Liver (tissue), 9 donors: Measurements from ENCODE around the gene TMEM183A. TPM values are rescaled to one million over a fixed set of nuclear protein-coding genes. Genes with fewer than 3 reads are reported as not detected.

ENCODE experiments used
- DNase-seq: peaks from one replicate; pipeline ENCODE4 v3.0.0-alpha.2; 2017; ENCODE audit warnings: low spot score
- H3K27ac ChIP-seq, 2 donors: one replicate each; pipeline ENCODE4 v1.7.0; 2013; ENCODE audit warnings: inconsistent platforms in 2 of 2, low read length in 2 of 2, control low read depth in 1 of 2, low read depth in 1 of 2, mild to moderate bottlenecking in 1 of 2
- H3K27me3 ChIP-seq, 4 donors: one replicate each; pipeline versions ENCODE4 v1.6.1 to v1.7.0; 2013; ENCODE audit warnings: low read length in 3 of 4, inconsistent platforms in 1 of 4, mild to moderate bottlenecking in 1 of 4, moderate library complexity in 1 of 4; ENCODE audit not compliant: control insufficient read depth in 4 of 4, insufficient read depth in 4 of 4
- H3K36me3 ChIP-seq, 4 donors: one replicate each; pipeline versions ENCODE4 v1.6.1 to v1.7.0; 2013; ENCODE audit warnings: low read length in 3 of 4, mild to moderate bottlenecking in 3 of 4, low read depth in 1 of 4, moderate library complexity in 1 of 4; ENCODE audit not compliant: control insufficient read depth in 4 of 4, insufficient read depth in 3 of 4
- H3K4me1 ChIP-seq, 4 donors: one replicate each; pipeline versions ENCODE4 v1.6.1 to v1.7.0; 2013; ENCODE audit warnings: low read length in 3 of 4, mild to moderate bottlenecking in 3 of 4, moderate library complexity in 1 of 4; ENCODE audit not compliant: control insufficient read depth in 4 of 4, insufficient read depth in 4 of 4
- H3K4me3 ChIP-seq, 3 donors: one replicate each; pipeline versions ENCODE4 v1.6.1 to v1.7.0; 2013; ENCODE audit warnings: low read length in 3 of 3, control low read depth in 1 of 3, low read depth in 1 of 3, mild to moderate bottlenecking in 1 of 3
- H3K9ac ChIP-seq, 2 donors: one replicate each; pipeline ENCODE4 v1.7.0; 2013; ENCODE audit warnings: low read length in 2 of 2, mild to moderate bottlenecking in 2 of 2, moderate library complexity in 2 of 2, control low read depth in 1 of 2, low read depth in 1 of 2
- H3K9me3 ChIP-seq, 4 donors: one replicate each; pipeline versions ENCODE4 v1.6.1 to v1.7.0; 2013; ENCODE audit warnings: low read length in 3 of 4; ENCODE audit not compliant: control insufficient read depth in 4 of 4
- ATF3 ChIP-seq: IDR thresholded peaks from 2 replicates; pipeline ENCODE4 v1.6.1; 2016; ENCODE audit warnings: antibody characterized with exemption
- EGR1 ChIP-seq, 2 donors: IDR thresholded peaks; 2 replicates each; pipeline ENCODE4 v1.6.1; 2016 to 2018; ENCODE audit warnings: antibody characterized with exemption in 2 of 2, low read depth in 2 of 2
- FOXA1 ChIP-seq: IDR thresholded peaks from 2 replicates; pipeline ENCODE4 v1.6.1; 2016; ENCODE audit warnings: antibody characterized with exemption
- HNF4A ChIP-seq, 2 donors: conservative IDR thresholded peaks; 2 replicates each; pipeline ENCODE4 v1.6.1; 2016; ENCODE audit warnings: antibody characterized with exemption in 2 of 2, mild to moderate bottlenecking in 2 of 2
- HNF4G ChIP-seq: IDR thresholded peaks from 2 replicates; pipeline ENCODE4 v1.6.1; 2016; ENCODE audit warnings: antibody characterized with exemption
- NR2F2 ChIP-seq: IDR thresholded peaks from 2 replicates; pipeline ENCODE4 v1.6.1; 2016; ENCODE audit warnings: antibody characterized with exemption
- YY1 ChIP-seq: IDR thresholded peaks from 2 replicates; pipeline ENCODE4 v1.6.1; 2016; ENCODE audit warnings: antibody characterized with exemption, mild to moderate bottlenecking
- WGBS: extraction: QIAGEN DNeasy Blood & Tissue Kit; methylation state at CpG from one replicate; pipeline ENCODE4 v1.1.7; 2013; 5-methylcytosine and 5-hydroxymethylcytosine counted together
- polyA plus RNA-seq, 2 donors: library from polyadenylated mRNA; stranded (reverse) in 1 of 2; unstranded in 1 of 2; fragments of 200-250 nt in 1 of 2; fragments of >200 nt in 1 of 2; fragmentation: Nextera tagmentation in 1 of 2; extraction: Ambion mirVana in 1 of 2; gene quantifications; one replicate each; pipeline versions ENCODE4 v1.2.1 to v1.2.3, GENCODE V29; 2013 to 2015
- total RNA-seq, 2 donors: library from RNA; depleted of rRNA; stranded (reverse); fragments of >200 nt; gene quantifications; one replicate each; pipeline ENCODE4 v1.2.3, GENCODE V29; 2014
- TF ChIP-seq, protein P1 (sequence below): IDR thresholded peaks from 2 replicates; pipeline ENCODE4 v1.6.1; 2016; ENCODE audit warnings: antibody characterized with exemption, mild to moderate bottlenecking
- donor health status: healthy.
- donor health status: healthy.
- donor health status: healthy.
- donor health status: healthy.
- donor health status: healthy.

TMEM183A gene
- total and polyA plus RNA-seq, 4 donors, result 21.0 to 48.9 (median 35.5) TPM

DNA sequence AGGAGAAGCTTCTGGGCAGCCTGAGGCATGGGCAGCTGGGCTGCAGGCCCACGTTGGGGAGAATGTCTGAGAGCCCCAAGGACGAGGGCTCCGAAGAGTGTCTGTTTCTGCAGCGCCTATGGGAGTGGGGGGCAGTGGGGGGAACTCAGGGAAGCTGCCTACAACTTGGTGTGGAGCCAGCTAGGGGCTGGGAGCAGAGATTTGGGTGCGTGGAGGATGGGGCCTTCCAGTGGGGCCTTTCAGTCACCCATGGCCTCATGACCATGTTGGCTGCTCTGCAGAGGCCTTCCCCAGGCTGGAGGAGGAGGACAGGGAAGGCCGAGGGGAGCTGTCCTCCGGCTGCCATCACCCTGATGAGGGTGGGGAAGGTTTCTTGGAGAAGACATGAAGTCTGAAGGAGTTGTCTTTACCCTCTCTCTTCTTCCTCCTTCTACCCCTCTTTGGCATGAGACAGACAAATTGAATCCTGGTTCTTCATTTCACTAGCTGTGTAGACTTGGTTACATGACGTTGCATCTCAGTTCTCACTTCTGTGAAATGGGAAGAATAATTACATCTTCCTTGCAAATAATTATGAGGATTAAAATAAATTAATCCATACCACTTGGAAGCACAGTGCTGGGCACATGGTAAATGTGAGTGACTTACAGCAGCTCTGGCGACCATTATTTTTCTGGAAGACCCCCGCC, 27.4 kb downstream of the TMEM183A start:
- WGBS, result 86% methylated on average over 10 of the region's 10 CpGs
- H3K9me3 ChIP-seq, result no peaks in the 10 kb centered on the region

DNA sequence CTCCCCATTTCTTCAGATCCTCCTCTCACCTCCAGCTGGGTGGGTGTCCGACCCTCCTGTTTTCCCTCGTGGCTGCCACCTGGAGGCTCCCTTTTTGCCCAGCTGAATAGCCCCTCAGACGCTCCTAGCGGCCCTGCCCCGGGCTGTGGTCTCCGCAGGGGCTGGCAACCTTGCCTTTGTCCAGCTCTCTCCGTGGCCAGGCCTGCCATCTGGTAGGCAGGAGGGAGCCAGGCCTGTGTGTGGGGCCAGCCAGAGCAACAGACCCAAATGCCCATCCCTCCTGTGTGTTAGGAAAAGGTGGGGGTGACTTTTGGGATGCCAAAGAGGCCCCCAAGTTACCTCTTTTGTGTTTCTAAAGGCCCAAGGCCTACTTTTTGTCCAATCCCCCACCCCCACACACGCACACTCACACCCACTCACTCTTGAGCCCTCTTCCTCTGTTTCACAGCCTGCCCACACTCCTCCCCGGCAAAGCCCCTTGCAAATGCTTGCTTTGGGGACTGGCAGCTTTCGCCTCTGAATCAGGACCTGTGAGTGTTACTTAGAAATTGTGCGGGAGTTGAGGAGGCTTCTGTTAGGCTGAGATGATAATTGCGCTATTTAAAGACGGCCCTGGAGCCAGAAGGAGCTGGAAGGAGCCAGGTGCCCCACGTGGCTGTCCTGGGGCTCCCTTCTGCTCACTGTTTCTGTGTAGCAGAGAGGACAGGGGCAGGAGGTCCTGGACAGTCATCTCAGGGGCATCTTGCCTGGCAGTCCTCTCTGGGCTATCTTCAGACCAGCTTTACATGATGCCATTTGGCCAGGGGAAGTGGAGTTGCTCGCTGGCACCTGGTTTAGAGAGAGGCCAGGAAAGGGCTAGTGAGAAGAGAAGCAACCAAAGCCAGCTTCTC, 28.2 kb downstream of the TMEM183A start:
- DNase-seq, result no peak
- 85% methylated on average over 15 of the region's 15 CpGs for WGBS
- no peaks in the 10 kb centered on the region for H3K9me3 ChIP-seq
- H3K27me3 ChIP-seq, result no peaks in the 10 kb centered on the region
- no peak overlapping the region for H3K9ac ChIP-seq
- H3K36me3 ChIP-seq, result no peaks in the 10 kb centered on the region
- H3K4me3 ChIP-seq, result no peak overlapping the region
- TF ChIP-seq, protein P1, sequence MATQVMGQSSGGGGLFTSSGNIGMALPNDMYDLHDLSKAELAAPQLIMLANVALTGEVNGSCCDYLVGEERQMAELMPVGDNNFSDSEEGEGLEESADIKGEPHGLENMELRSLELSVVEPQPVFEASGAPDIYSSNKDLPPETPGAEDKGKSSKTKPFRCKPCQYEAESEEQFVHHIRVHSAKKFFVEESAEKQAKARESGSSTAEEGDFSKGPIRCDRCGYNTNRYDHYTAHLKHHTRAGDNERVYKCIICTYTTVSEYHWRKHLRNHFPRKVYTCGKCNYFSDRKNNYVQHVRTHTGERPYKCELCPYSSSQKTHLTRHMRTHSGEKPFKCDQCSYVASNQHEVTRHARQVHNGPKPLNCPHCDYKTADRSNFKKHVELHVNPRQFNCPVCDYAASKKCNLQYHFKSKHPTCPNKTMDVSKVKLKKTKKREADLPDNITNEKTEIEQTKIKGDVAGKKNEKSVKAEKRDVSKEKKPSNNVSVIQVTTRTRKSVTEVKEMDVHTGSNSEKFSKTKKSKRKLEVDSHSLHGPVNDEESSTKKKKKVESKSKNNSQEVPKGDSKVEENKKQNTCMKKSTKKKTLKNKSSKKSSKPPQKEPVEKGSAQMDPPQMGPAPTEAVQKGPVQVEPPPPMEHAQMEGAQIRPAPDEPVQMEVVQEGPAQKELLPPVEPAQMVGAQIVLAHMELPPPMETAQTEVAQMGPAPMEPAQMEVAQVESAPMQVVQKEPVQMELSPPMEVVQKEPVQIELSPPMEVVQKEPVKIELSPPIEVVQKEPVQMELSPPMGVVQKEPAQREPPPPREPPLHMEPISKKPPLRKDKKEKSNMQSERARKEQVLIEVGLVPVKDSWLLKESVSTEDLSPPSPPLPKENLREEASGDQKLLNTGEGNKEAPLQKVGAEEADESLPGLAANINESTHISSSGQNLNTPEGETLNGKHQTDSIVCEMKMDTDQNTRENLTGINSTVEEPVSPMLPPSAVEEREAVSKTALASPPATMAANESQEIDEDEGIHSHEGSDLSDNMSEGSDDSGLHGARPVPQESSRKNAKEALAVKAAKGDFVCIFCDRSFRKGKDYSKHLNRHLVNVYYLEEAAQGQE, result no peak
- H3K27ac ChIP-seq, result no peak overlapping the region
- no peaks in the 10 kb centered on the region for H3K4me1 ChIP-seq

More for the DNA sequence above, 27.4 kb downstream of the TMEM183A start:
- Histone ChIP-seq H3K4me3 (no peak overlapping the region), H3K9ac (no peak overlapping the region), H3K27ac (no peak overlapping the region), H3K27me3 (no peaks in the 10 kb centered on the region), H3K4me1 (no peaks in the 10 kb centered on the region), H3K36me3 (no peaks in the 10 kb centered on the region)
- TF ChIP-seq HNF4G (no peak), EGR1 (IDR thresholded peaks at IDR 0.05; ENCODE audit: low read depth in 2 of 2) (no peak), NR2F2 (no peak), FOXA1 (no peak), YY1 (no peak), HNF4A (conservative IDR thresholded peaks at IDR 0.05) (no peak)
- DNase-seq, result no peak

DNA sequence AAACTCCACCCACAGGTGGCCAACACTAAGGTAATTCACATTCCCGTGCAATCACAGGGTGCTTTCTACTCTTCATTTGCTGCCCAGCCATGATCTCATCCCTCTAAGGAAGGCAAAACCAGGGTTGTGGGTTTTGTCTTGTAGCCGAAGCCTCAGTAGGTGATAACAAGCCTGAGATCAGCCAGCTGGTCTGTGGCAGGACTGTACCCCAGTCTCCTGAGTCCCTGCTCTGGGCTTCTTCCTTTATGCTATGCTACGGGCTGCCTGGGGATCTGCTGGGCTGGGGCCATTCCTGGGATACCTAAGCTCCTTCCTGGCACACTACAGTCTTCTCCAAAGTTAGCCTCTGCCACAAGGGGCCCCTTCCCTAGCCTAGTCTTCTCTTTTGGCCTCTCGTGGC, 29.0 kb downstream of the TMEM183A start:
- DNase-seq, result no peak
- Histone ChIP-seq H3K36me3 (no peaks in the 10 kb centered on the region), H3K27me3 (no peaks in the 10 kb centered on the region), H3K27ac (no peak overlapping the region), H3K9me3 (no peaks in the 10 kb centered on the region), H3K4me1 (no peaks in the 10 kb centered on the region), H3K9ac (no peak overlapping the region), H3K4me3 (no peak overlapping the region)
- TF ChIP-seq ATF3, result no peak
- WGBS, result 62% methylated on average over 4 of the region's 4 CpGs
